GM12878 (cell line): ENCODE measurements around the gene LYPD4. TPM values are rescaled to one million over a fixed set of nuclear protein-coding genes. Genes with fewer than 3 reads are reported as not detected.
A peak's percentile ranks its signal among the peaks of the same experiment; 100 is the strongest.

Source experiments
- ATAC-seq: fragments of 200-7000 bp; cut with Tn5 transposase; 3 replicates; pipeline ENCODE4 v1.9.1; 2020; ENCODE audit warnings: mild to moderate bottlenecking, moderate library complexity
- BruUV-seq: library from RNA; stranded (reverse); fragments of 400-500 nt; replicated peaks from 2 replicates; lab custom pipeline; 2021; lab: Mats Ljungman, UMichigan
- CTCF ChIA-PET: fragments of 300-600 bp; sonication (Branson Sonifier 250); formaldehyde crosslinking; extraction: SDS; loops from one replicate; lab custom pipeline; 2021; ENCODE audit warnings: inconsistent platforms; lab: Yijun Ruan, JAX
- POLR2A ChIA-PET: fragments of 350-600 bp; formaldehyde crosslinking; extraction: SDS; loops from one replicate; lab custom pipeline; 2021; ENCODE audit warnings: inconsistent platforms; lab: Charles Lee
- RAD21 ChIA-PET: fragments of 300-600 bp; sonication (Branson Sonifier 250); formaldehyde crosslinking; loops from one replicate; lab custom pipeline; 2023; ENCODE audit warnings: antibody characterized with exemption; ENCODE audit not compliant: unreplicated experiment; lab: Charles Lee
- SMC1A ChIA-PET: fragments of 300-600 bp; sonication (Branson Sonifier 250); formaldehyde crosslinking; loops from one replicate; lab custom pipeline; 2023; ENCODE audit not compliant: unreplicated experiment, uncharacterized antibody; lab: Charles Lee
- DNase-seq: peaks from one replicate; pipeline ENCODE4 v3.0.0-alpha.2; 2011; ENCODE audit warnings: low read depth, low spot score
- FAIRE-seq: peaks from 3 replicates; lab custom pipeline; 2011; peaks lifted over from hg19 to GRCh38; lab: Jason Lieb, UNC
- H2AFZ ChIP-seq: 2 replicates; pipeline ENCODE4 v1.6.0; 2011; ENCODE audit warnings: low read depth, low read length, control low read depth; ENCODE audit not compliant: control insufficient read depth
- H3K27ac ChIP-seq: 2 replicates; pipeline ENCODE4 v1.5.1; 2011; ENCODE audit warnings: control low read depth; ENCODE audit not compliant: control insufficient read depth, insufficient read depth
- H3K27me3 ChIP-seq, 2 experiments: replicated peaks in 1 of 2; 2 replicates each; pipeline versions ENCODE4 v1.6.0 to v1.6.1; 2011; ENCODE audit warnings: low read length in 1 of 2; ENCODE audit not compliant: control insufficient read depth in 2 of 2, insufficient read depth in 2 of 2
- H3K36me3 ChIP-seq, 2 experiments: 2 replicates each; pipeline ENCODE4 v1.5.1; 2011; ENCODE audit warnings: low read length in 1 of 2; ENCODE audit not compliant: control insufficient read depth in 2 of 2, insufficient read depth in 2 of 2
- H3K4me1 ChIP-seq: 2 replicates; pipeline ENCODE4 v1.6.1; 2011; ENCODE audit warnings: mild to moderate bottlenecking, low read length, moderate library complexity, mixed read lengths; ENCODE audit not compliant: control insufficient read depth, insufficient read depth
- H3K4me2 ChIP-seq: 2 replicates; pipeline ENCODE4 v1.6.0; 2011; ENCODE audit warnings: control low read depth; ENCODE audit not compliant: control insufficient read depth, insufficient read depth
- H3K4me3 ChIP-seq: fragments of 200-600 bp; sonication (generic); 2 replicates; pipeline ENCODE4 v1.5.1; 2016
- H3K79me2 ChIP-seq: 2 replicates; pipeline ENCODE4 v1.6.0; 2011; ENCODE audit warnings: low read length; ENCODE audit not compliant: control insufficient read depth, insufficient read depth
- H3K9ac ChIP-seq: 2 replicates; pipeline ENCODE4 v1.8.0; 2011; ENCODE audit warnings: low read length, control low read depth, mixed read lengths; ENCODE audit not compliant: control insufficient read depth, insufficient read depth
- H3K9me3 ChIP-seq: replicated peaks from 3 replicates; pipeline ENCODE4 v1.5.1; 2011; ENCODE audit warnings: mild to moderate bottlenecking, low read length; ENCODE audit not compliant: control insufficient read depth, insufficient read depth
- H4K20me1 ChIP-seq: 2 replicates; pipeline ENCODE4 v1.6.0; 2011; ENCODE audit not compliant: control insufficient read depth, insufficient read depth
- ATF7 ChIP-seq: fragments of 450-650 bp; IDR thresholded peaks from 2 replicates; pipeline ENCODE4 v1.6.1; 2016; ENCODE audit warnings: low read depth, mild to moderate bottlenecking
- CEBPB ChIP-seq, 2 experiments: fragments of 150-350 bp in 1 of 2; IDR thresholded peaks; 2 replicates each; pipeline ENCODE4 v1.6.1; 2012 to 2014; ENCODE audit warnings: low read depth in 2 of 2, low read length in 2 of 2, borderline replicate concordance in 1 of 2, inconsistent platforms in 1 of 2
- CHD1 ChIP-seq: IDR thresholded peaks from 2 replicates; pipeline ENCODE4 v1.6.1; 2012; ENCODE audit warnings: low read depth, low read length, improper control_type of control experiment
- CREB1 ChIP-seq: IDR thresholded peaks from 2 replicates; pipeline ENCODE4 v1.6.1; 2012; ENCODE audit warnings: low read depth, mild to moderate bottlenecking, inconsistent platforms
- IKZF1 ChIP-seq: fragments of 450-650 bp; conservative IDR thresholded peaks from 2 replicates; pipeline ENCODE4 v1.6.1; 2017; ENCODE audit warnings: antibody characterized with exemption, mild to moderate bottlenecking
- NFYB ChIP-seq: IDR thresholded peaks from 2 replicates; pipeline ENCODE4 v1.6.1; 2011; ENCODE audit warnings: low read depth, mild to moderate bottlenecking, low read length, improper control_type of control experiment, moderate library complexity; ENCODE audit not compliant: insufficient read depth
- NR2C1 ChIP-seq: fragments of 450-650 bp; IDR thresholded peaks from 2 replicates; pipeline ENCODE4 v1.6.1; 2017; ENCODE audit warnings: antibody characterized with exemption, mild to moderate bottlenecking, moderate library complexity
- NR2C2 ChIP-seq: IDR thresholded peaks from 2 replicates; pipeline ENCODE4 v1.6.1; 2011; ENCODE audit warnings: borderline replicate concordance, low read depth; ENCODE audit not compliant: control insufficient read depth, insufficient read length
- RCOR1 ChIP-seq: conservative IDR thresholded peaks from 2 replicates; pipeline ENCODE4 v1.6.1; 2012; ENCODE audit warnings: low read depth, low read length, improper control_type of control experiment
- RELA ChIP-seq: fragments of 450-650 bp; IDR thresholded peaks from 2 replicates; pipeline ENCODE4 v1.8.0; 2014; ENCODE audit warnings: borderline replicate concordance; ENCODE audit not compliant: partially characterized antibody
- RFX5 ChIP-seq: IDR thresholded peaks from 2 replicates; pipeline ENCODE4 v1.6.1; 2011; ENCODE audit warnings: low read depth, low read length, improper control_type of control experiment
- SMAD5 ChIP-seq: IDR thresholded peaks from 2 replicates; pipeline ENCODE4 v1.6.1; 2016; ENCODE audit warnings: antibody characterized with exemption, low read depth
- SMARCA5 ChIP-seq: fragments of 450-650 bp; IDR thresholded peaks from 2 replicates; pipeline ENCODE4 v1.6.1; 2017; ENCODE audit warnings: mild to moderate bottlenecking
- TAF1 ChIP-seq: IDR thresholded peaks from 2 replicates; pipeline ENCODE4 v1.6.1; 2011; ENCODE audit warnings: mild to moderate bottlenecking, low read depth, low read length, borderline replicate concordance
- WGBS: methylation state at CpG from one replicate; pipeline ENCODE4 v1.1.6; 2016; ENCODE audit warnings: low lambda C conversion rate; ENCODE audit not compliant: insufficient replicate concordance, insufficient coverage; ENCODE audit errors: missing lambda C conversion rate; 5-methylcytosine and 5-hydroxymethylcytosine counted together
- in situ Hi-C: fragments of 300-500 bp; cut with MboI; formaldehyde crosslinking; loops from 9 replicates; pipeline ENCODE4 v1.14.3; 2018; ENCODE audit warnings: mixed read lengths
- intact Hi-C: fragments of 100-400 bp; cut with micrococcal nuclease; formaldehyde crosslinking; loops from one replicate; pipeline ENCODE4 v1.14.2; 2022; ENCODE audit not compliant: unreplicated experiment
- polyA plus RNA-seq, 11 experiments: library from polyadenylated mRNA; depleted of rRNA in 4 of 11; unstranded in 6 of 11; stranded (reverse) in 5 of 11; fragments of >200 nt; fragmentation: Nextera tagmentation in 4 of 11; fragmentation: Illumina TruSeq in 1 of 11; extraction: Ambion mirVana in 4 of 11; extraction: Trizol in 1 of 11; gene quantifications; 1 replicate in 1 of 11; 2 replicates in 10 of 11; pipeline versions ENCODE4 v1.2.1 to v1.2.3, GENCODE V29; 2011 to 2016; ENCODE audit warnings: inconsistent platforms in 2 of 11, missing spikeins in 2 of 11, low read depth in 1 of 11
- total RNA-seq, 4 experiments: library from RNA; depleted of rRNA in 3 of 4; stranded (reverse); fragments of >200 nt in 3 of 4; fragmentation: Illumina TruSeq in 1 of 4; extraction: Trizol in 1 of 4; gene quantifications; 2 replicates each; pipeline versions ENCODE4 v1.2.1 to v1.2.3, GENCODE V29; 2013 to 2021
- TF ChIP-seq, protein P1 (sequence below): IDR thresholded peaks from 2 replicates; pipeline ENCODE4 v1.6.1; 2011; ENCODE audit warnings: mild to moderate bottlenecking, low read depth, low read length, moderate library complexity; ENCODE audit not compliant: insufficient replicate concordance
- TF ChIP-seq, protein P2 (sequence below), 3 experiments: IDR thresholded peaks in 2 of 3; conservative IDR thresholded peaks in 1 of 3; 2 replicates each; pipeline ENCODE4 v1.5.1; 2011; ENCODE audit warnings: low read depth in 3 of 3, low read length in 3 of 3, mild to moderate bottlenecking in 3 of 3, control low read depth in 2 of 3, moderate library complexity in 2 of 3, inconsistent platforms in 1 of 3, mixed read lengths in 1 of 3; ENCODE audit not compliant: control insufficient read depth in 2 of 3, insufficient read depth in 1 of 3; ENCODE audit errors: extremely low read depth in 1 of 3
- TF ChIP-seq, protein P3 (sequence below): fragments of 450-650 bp; IDR thresholded peaks from 2 replicates; pipeline ENCODE4 v1.6.1; 2016; ENCODE audit warnings: mild to moderate bottlenecking

The LYPD4 gene
- total and polyA plus RNA-seq, 10 of the 15 experiments (the other 5 are each of a cell fraction or from before 2014, with no cell fraction given): not detected

DNA sequence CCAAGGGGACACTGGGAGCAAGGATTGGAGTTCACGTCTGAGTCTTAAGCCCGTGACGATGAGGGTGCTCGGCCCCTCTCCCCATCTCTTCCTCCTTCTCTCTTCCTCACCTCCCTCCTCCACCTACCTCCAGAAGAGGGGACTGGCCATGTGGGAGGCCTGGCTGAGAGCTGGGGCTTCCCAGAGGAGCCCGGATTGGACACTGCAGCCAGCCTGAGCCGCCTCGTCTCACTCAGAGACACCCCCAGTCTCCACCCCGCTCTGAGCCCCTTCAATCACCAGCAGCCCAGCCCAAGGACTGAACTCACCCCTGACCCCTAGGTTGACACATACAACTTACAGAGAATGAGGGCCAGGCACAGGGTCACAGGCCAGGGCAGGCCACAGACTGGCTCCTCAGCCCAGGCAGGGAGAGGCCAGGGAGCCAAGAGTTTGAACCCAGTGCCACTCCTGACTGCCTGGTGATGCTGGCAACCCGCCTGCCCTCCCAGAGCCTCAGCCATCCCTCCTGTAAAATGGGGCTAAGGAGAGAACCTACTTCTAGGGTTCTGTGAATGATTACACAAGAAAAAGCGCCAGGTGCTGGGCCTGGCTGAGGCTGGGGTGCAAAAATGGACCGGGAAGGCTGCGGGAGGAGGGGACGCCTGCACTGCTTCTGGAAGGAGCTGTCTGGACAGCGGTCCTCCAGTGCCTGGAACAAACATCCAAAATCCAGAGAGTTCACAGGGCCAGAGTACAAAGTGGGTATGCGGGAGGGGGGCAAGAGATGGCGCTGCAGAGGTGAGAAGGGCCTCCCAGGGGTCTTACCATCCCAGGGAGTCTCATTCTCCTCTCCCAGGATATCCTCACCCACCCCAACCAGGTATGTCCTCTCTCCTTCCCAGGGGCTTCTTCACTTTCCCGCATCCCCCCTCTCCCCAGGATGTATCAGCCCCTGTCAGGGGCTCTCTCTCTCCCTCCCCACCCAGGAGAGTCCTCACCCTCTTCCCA is 33.7 kb upstream of the LYPD4 start:
- ATAC-seq: peak; percentile 75
- Histone ChIP-seq H2AFZ (no peak overlapping the region), H3K27me3 (no peaks in the 10 kb centered on the region), H3K4me1 (peaks cover 34% of the 10 kb centered on the region), H3K4me2 (peak overlapping the region; percentile 97), H3K9ac (peak overlapping the region; percentile 83), H3K36me3 (peaks cover 3 to 4% of the 10 kb centered on the region in 2 experiments; a peak in 3 of 4 replicates), H3K9me3 (no peaks in the 10 kb centered on the region), H4K20me1 (no peaks in the 10 kb centered on the region), H3K27ac (peak overlapping the region; percentile 94), H3K79me2 (peaks cover 43% of the 10 kb centered on the region), H3K4me3 (peak overlapping the region; percentile 85)
- no TSS peak for BruUV-seq
- FAIRE-seq: peak; percentile 77
- DNase-seq: no peak
- 1% methylated on average over 16 of the region's 17 CpGs for WGBS
- in situ Hi-C loops (no loop called here), intact Hi-C loops (loop anchor here (2.0 kb wide), 1 partner anchor 67 kb away; no protein-coding TSS in a partner anchor)
- SMC1A ChIA-PET: interaction anchor here (3.3 to 4.6 kb wide), 2 partner anchors 8 to 19 kb away, joined by 22 to 37 read pairs; partner anchors contain the start of gene RPS19
- RAD21 ChIA-PET: interaction anchor here (0.8 to 8.7 kb wide), 4 partner anchors 7 to 67 kb away, joined by 3 to 120 read pairs (median 18); partner anchors contain the start of genes ARHGEF1, ERFL and RPS19
- POLR2A ChIA-PET: interaction anchor here (1.0 to 3.7 kb wide), 5 partner anchors 9 to 67 kb away, joined by 4 to 44 read pairs (median 8); partner anchors contain the start of gene RPS19
- CTCF ChIA-PET: interaction anchor here (1.1 to 9.0 kb wide), 4 partner anchors 9 to 68 kb away, joined by 3 to 136 read pairs (median 50); partner anchors contain the start of genes ARHGEF1 and RPS19
- TF ChIP-seq RELA: peak; percentile 80
- TF ChIP-seq CREB1: 0 out of 2 replicates have a peak, but pooled peaks have one; percentile 6
- TF ChIP-seq, protein P1, sequence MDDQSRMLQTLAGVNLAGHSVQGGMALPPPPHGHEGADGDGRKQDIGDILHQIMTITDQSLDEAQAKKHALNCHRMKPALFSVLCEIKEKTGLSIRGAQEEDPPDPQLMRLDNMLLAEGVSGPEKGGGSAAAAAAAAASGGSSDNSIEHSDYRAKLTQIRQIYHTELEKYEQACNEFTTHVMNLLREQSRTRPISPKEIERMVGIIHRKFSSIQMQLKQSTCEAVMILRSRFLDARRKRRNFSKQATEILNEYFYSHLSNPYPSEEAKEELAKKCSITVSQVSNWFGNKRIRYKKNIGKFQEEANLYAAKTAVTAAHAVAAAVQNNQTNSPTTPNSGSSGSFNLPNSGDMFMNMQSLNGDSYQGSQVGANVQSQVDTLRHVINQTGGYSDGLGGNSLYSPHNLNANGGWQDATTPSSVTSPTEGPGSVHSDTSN: peak; percentile 62
- TF ChIP-seq TAF1: peak; percentile 74; the same call in 1 of the 2 replicates
- TF ChIP-seq RCOR1: 0 out of 2 replicates have a peak, but pooled peaks have one; percentile 19
- peak; percentile 10; the same call in 1 of the 2 replicates for TF ChIP-seq RFX5
- TF ChIP-seq SMARCA5: peak; percentile 79
- no peak for TF ChIP-seq NR2C2
- 0 out of 2 replicates have a peak, but pooled peaks have one; percentile 30 for TF ChIP-seq NFYB
- TF ChIP-seq CHD1: 0 out of 2 replicates have a peak, but pooled peaks have one; percentile 38
- peak; percentile 92 for TF ChIP-seq SMAD5
- no peak for TF ChIP-seq CEBPB (IDR thresholded peaks at IDR 0.05; ENCODE audit: borderline replicate concordance in 1 of 2, low read depth in 2 of 2, low read length in 2 of 2)
- peak; percentile 64 for TF ChIP-seq NR2C1
- TF ChIP-seq, protein P2, sequence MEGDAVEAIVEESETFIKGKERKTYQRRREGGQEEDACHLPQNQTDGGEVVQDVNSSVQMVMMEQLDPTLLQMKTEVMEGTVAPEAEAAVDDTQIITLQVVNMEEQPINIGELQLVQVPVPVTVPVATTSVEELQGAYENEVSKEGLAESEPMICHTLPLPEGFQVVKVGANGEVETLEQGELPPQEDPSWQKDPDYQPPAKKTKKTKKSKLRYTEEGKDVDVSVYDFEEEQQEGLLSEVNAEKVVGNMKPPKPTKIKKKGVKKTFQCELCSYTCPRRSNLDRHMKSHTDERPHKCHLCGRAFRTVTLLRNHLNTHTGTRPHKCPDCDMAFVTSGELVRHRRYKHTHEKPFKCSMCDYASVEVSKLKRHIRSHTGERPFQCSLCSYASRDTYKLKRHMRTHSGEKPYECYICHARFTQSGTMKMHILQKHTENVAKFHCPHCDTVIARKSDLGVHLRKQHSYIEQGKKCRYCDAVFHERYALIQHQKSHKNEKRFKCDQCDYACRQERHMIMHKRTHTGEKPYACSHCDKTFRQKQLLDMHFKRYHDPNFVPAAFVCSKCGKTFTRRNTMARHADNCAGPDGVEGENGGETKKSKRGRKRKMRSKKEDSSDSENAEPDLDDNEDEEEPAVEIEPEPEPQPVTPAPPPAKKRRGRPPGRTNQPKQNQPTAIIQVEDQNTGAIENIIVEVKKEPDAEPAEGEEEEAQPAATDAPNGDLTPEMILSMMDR (IDR thresholded peaks at IDR 0.05 in 2 of 3, conservative IDR thresholded peaks at IDR 0.05 in 1 of 3; ENCODE audit: control insufficient read depth in 2 of 3, extremely low read depth in 1 of 3, insufficient read depth in 1 of 3, low read depth in 3 of 3, low read length in 3 of 3): peak in 1 of 3 experiments; percentile 8; a peak in 1 of 6 replicates
- no peak for TF ChIP-seq ATF7
- TF ChIP-seq, protein P3, sequence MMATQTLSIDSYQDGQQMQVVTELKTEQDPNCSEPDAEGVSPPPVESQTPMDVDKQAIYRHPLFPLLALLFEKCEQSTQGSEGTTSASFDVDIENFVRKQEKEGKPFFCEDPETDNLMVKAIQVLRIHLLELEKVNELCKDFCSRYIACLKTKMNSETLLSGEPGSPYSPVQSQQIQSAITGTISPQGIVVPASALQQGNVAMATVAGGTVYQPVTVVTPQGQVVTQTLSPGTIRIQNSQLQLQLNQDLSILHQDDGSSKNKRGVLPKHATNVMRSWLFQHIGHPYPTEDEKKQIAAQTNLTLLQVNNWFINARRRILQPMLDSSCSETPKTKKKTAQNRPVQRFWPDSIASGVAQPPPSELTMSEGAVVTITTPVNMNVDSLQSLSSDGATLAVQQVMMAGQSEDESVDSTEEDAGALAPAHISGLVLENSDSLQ: peak; percentile 89
- TF ChIP-seq IKZF1: 0 out of 2 replicates have a peak, but pooled peaks have one; percentile 2
